ENCODE results near the gene UPF2.

DNA sequence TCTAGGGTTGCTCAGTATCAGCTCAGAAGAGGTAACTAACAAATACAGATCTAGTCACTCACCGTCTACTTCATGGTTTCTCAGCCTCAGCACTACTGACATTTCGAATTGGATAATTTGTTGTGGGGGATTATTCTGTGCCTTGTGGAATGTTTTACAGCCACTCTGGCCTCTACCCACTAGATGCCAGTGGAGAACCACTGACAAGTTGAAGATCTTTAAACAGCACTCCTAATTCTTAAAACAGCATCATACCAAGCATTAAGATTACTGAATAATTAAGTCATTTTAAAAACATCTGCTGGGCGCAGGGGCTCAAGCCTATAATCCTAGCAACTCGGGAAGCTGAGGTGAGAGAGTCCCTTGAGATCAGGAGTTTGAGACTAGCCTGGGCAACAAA lies 82.6 kb downstream of the UPF2 start:
- TF ChIP-seq EZH2 (IDR thresholded peaks at IDR 0.05) (no peak), POLR2AphosphoS5 (IDR thresholded peaks at IDR 0.05; ENCODE audit: borderline replicate concordance, low read depth, low read length) (no peak), FOXP2 (optimal IDR thresholded peaks at IDR 0.05; ENCODE audit: control extremely low read depth, extremely low read length, insufficient read depth) (no peak)

All from SK-N-MC (cell line).